ENCODE measurements around the gene MKNK1. TPM values are rescaled to one million over a fixed set of nuclear protein-coding genes. Genes with fewer than 3 reads are reported as not detected.
"Not testable (repeated sequence)": the region's sequence is repeated elsewhere in the genome, so short reads cannot be mapped to it uniquely, and the experiment has no call there.

Gene MKNK1
- total RNA-seq (2021; fragmentation: NEBNext Ultra II Directional; extraction: Animal tissue kit (Norgen Biotek cat#: 25700)), result 10 to 100 TPM; 18.0 to 24.3 (median 22.3) TPM
- long read RNA-seq, partial matches to known transcripts, result 5 of 17 reads
- long read RNA-seq, other reads (novel, unspliced or antisense), result 8 of 17 reads

GRCh38 chr1:46603858-46604549 lies at the start of gene MKNK1:
TSS of gene MKNK1 (minus strand) at chr1:46604268. CDS start at chr1:46583327, 20,941 bp downstream.
- Mint-ChIP-seq H3K4me1 (ENCODE audit: low read depth) (peaks cover 53% of the 10 kb centered on the region), H3K27me3 (ENCODE audit: insufficient read depth) (no peaks in the 10 kb centered on the region; the same call in 1 of the 2 replicates), H3K27ac (peak within 1 kb of the TSS; percentile 81), H3K9me3 (no peaks in the 10 kb centered on the region), H3K36me3 (ENCODE audit: low read depth) (peaks cover 18% of the 10 kb centered on the region), H3K4me3 (peak within 1 kb of the TSS; percentile 97)
- peak; percentile 57 for TF ChIP-seq CTCF (IDR thresholded peaks at IDR 0.05)
- peak; percentile 83 for DNase-seq

- no peaks in the 10 kb centered on the region for H3K27me3 Mint-ChIP-seq (ENCODE audit: insufficient read depth)
- peaks cover 39% of the 10 kb centered on the region for H3K36me3 Mint-ChIP-seq (ENCODE audit: low read depth)
- DNase-seq, result peak; percentile 36
- H3K4me1 Mint-ChIP-seq (ENCODE audit: low read depth), result peaks cover 17% of the 10 kb centered on the region
- TF ChIP-seq CTCF (IDR thresholded peaks at IDR 0.05), result no peak
- H3K9me3 Mint-ChIP-seq, result 0 out of 2 replicates have a peak, but pooled peaks cover 4% of the 10 kb centered on the region
- peak overlapping the region; percentile 73 for H3K4me3 Mint-ChIP-seq
- H3K27ac Mint-ChIP-seq, result peak overlapping the region; percentile 72
These were observed 49.4 kb upstream of the MKNK1 start for GRCh38 chr1:46653405-46653958.

- Mint-ChIP-seq H3K27ac (no peak overlapping the region), H3K27me3 (ENCODE audit: insufficient read depth) (no peaks in the 10 kb centered on the region), H3K9me3 (0 out of 2 replicates have a peak, but pooled peaks cover 4% of the 10 kb centered on the region), H3K4me3 (no peak overlapping the region), H3K36me3 (ENCODE audit: low read depth) (peaks cover 41% of the 10 kb centered on the region), H3K4me1 (ENCODE audit: low read depth) (peaks cover 18% of the 10 kb centered on the region)
- no peak for DNase-seq
- no peak for TF ChIP-seq CTCF (IDR thresholded peaks at IDR 0.05)
These were observed 48.4 kb upstream of the MKNK1 start for GRCh38 chr1:46652321-46653100.

- not testable (repeated sequence) for H3K27ac Mint-ChIP-seq; H3K9me3 Mint-ChIP-seq; DNase-seq; H3K4me3 Mint-ChIP-seq; H3K27me3 Mint-ChIP-seq (ENCODE audit: insufficient read depth)
- Mint-ChIP-seq H3K36me3 (ENCODE audit: low read depth) (peaks cover 49% of the 10 kb centered on the region), H3K4me1 (ENCODE audit: low read depth) (peaks cover 32% of the 10 kb centered on the region)
These were observed 47.1 kb upstream of the MKNK1 start for GRCh38 chr1:46651152-46651551.

GRCh38 chr1:46650491-46650890 lies 46.4 kb upstream of the MKNK1 start:
- DNase-seq, result no peak
- H3K36me3 Mint-ChIP-seq (ENCODE audit: low read depth), result peaks cover 43% of the 10 kb centered on the region
- H3K9me3 Mint-ChIP-seq, result 0 out of 2 replicates have a peak, but pooled peaks cover 4% of the 10 kb centered on the region
- H3K27me3 Mint-ChIP-seq (ENCODE audit: insufficient read depth), result no peaks in the 10 kb centered on the region
- peaks cover 34% of the 10 kb centered on the region for H3K4me1 Mint-ChIP-seq (ENCODE audit: low read depth)
- no peak overlapping the region for H3K27ac Mint-ChIP-seq
- H3K4me3 Mint-ChIP-seq, result no peak overlapping the region
- no peak for TF ChIP-seq CTCF (IDR thresholded peaks at IDR 0.05)
